Parathyroid adenoma (tissue), 2 donors: ENCODE results near the gene TENM4.

Experiments used
- H2AFZ ChIP-seq: fragments of 300-600 bp; sonication (generic); one replicate; pipeline ENCODE4 v1.7.0; 2017; ENCODE audit warnings: antibody characterized with exemption, mild to moderate bottlenecking
- H3K27ac ChIP-seq: fragments of 300-600 bp; sonication (generic); one replicate; pipeline ENCODE4 v1.7.0; 2017
- H3K27me3 ChIP-seq: fragments of 300-600 bp; sonication (generic); one replicate; pipeline ENCODE4 v1.7.0; 2017; ENCODE audit warnings: low read length; ENCODE audit not compliant: control insufficient read depth, insufficient read depth
- H3K36me3 ChIP-seq: fragments of 300-600 bp; sonication (generic); one replicate; pipeline ENCODE4 v1.7.0; 2017; ENCODE audit warnings: low read length; ENCODE audit not compliant: control insufficient read depth, insufficient read depth
- H3K4me1 ChIP-seq: fragments of 300-600 bp; sonication (generic); one replicate; pipeline ENCODE4 v1.7.0; 2017; ENCODE audit warnings: control low read depth
- H3K4me2 ChIP-seq: fragments of 300-600 bp; sonication (generic); one replicate; pipeline ENCODE4 v1.7.0; 2017; ENCODE audit warnings: low read length
- H3K4me3 ChIP-seq: fragments of 300-600 bp; sonication (generic); one replicate; pipeline ENCODE4 v1.7.0; 2017; ENCODE audit warnings: low read depth, low read length
- H3K79me2 ChIP-seq: fragments of 300-600 bp; sonication (generic); one replicate; pipeline ENCODE4 v1.7.0; 2017; ENCODE audit warnings: control low read depth
- H3K9ac ChIP-seq: fragments of 300-600 bp; sonication (generic); one replicate; pipeline ENCODE4 v1.7.0; 2017; ENCODE audit warnings: mild to moderate bottlenecking
- H3K9me3 ChIP-seq: fragments of 300-600 bp; sonication (generic); one replicate; pipeline ENCODE4 v1.7.0; 2017; ENCODE audit warnings: low read length; ENCODE audit not compliant: control insufficient read depth
- TF ChIP-seq, protein P1 (sequence below): fragments of 300-600 bp; sonication (generic); IDR thresholded peaks from one replicate; pipeline ENCODE4 v1.7.0; 2017; ENCODE audit warnings: antibody characterized with exemption, mild to moderate bottlenecking
- donor health status: primary hyperparathyroidism.

The TENM4 gene

DNA sequence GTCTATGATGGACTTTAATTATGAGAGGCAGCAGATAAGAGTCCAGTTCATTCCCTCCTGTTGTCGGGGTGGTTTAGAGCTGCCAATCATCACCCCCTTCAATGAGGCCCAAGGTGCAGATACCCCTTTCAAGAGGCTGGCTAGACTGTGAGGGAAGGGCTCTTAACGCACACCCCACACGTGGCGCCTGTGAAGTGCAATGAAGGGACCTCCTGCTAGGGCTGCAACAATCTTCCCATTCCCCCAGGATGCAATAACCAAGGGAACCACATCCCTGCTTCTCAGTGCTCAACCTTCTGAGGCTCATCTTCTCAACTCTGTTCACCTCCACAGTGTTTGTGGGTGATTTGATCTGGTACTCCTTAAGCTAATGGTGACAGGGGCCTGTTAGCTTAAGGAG, 19.0 kb downstream of the TENM4 start:
- no peak overlapping the region for H3K4me2 ChIP-seq
- no peaks in the 10 kb centered on the region for H3K27me3 ChIP-seq
- H3K36me3 ChIP-seq = no peaks in the 10 kb centered on the region
- H2AFZ ChIP-seq = no peak overlapping the region
- TF ChIP-seq, protein P1, sequence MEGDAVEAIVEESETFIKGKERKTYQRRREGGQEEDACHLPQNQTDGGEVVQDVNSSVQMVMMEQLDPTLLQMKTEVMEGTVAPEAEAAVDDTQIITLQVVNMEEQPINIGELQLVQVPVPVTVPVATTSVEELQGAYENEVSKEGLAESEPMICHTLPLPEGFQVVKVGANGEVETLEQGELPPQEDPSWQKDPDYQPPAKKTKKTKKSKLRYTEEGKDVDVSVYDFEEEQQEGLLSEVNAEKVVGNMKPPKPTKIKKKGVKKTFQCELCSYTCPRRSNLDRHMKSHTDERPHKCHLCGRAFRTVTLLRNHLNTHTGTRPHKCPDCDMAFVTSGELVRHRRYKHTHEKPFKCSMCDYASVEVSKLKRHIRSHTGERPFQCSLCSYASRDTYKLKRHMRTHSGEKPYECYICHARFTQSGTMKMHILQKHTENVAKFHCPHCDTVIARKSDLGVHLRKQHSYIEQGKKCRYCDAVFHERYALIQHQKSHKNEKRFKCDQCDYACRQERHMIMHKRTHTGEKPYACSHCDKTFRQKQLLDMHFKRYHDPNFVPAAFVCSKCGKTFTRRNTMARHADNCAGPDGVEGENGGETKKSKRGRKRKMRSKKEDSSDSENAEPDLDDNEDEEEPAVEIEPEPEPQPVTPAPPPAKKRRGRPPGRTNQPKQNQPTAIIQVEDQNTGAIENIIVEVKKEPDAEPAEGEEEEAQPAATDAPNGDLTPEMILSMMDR = no peak
- no peak overlapping the region for H3K27ac ChIP-seq
- H3K4me3 ChIP-seq = no peak overlapping the region
- no peaks in the 10 kb centered on the region for H3K79me2 ChIP-seq
- no peaks in the 10 kb centered on the region for H3K4me1 ChIP-seq
- no peaks in the 10 kb centered on the region for H3K9me3 ChIP-seq
- H3K9ac ChIP-seq = no peak overlapping the region

- Histone ChIP-seq H3K27me3 (no peaks in the 10 kb centered on the region), H3K9me3 (no peaks in the 10 kb centered on the region), H3K4me2 (no peak overlapping the region), H3K4me3 (no peak overlapping the region), H3K79me2 (no peaks in the 10 kb centered on the region), H3K36me3 (no peaks in the 10 kb centered on the region), H3K27ac (no peak overlapping the region), H3K9ac (no peak overlapping the region), H3K4me1 (no peaks in the 10 kb centered on the region), H2AFZ (no peak overlapping the region)
- TF ChIP-seq, protein P1 = no peak
These were observed 21.7 kb downstream of the TENM4 start for GRCh38 chr11:79419120-79419519.

DNA sequence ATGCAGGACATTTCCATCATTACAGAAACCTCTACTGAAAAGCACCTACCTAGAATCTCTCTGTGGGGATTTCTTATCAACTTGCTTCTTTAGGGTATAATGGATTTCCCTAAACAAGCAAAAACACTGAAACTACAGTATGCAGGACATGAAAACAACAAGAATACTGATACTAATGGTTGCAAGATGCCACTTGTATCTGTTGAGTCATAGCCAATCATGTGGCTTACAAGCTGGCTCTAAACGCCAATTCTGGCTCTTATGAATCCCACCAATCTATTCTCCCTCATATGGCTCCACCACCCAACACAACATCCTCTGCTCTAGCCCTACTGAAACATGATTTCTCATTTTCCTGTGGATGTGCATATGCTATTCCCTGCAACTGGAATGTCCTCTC, 22.6 kb downstream of the TENM4 start:
- no peaks in the 10 kb centered on the region for H3K4me1 ChIP-seq
- H3K79me2 ChIP-seq = no peaks in the 10 kb centered on the region
- H3K4me2 ChIP-seq = no peak overlapping the region
- no peak overlapping the region for H2AFZ ChIP-seq
- H3K27me3 ChIP-seq = no peaks in the 10 kb centered on the region
- H3K27ac ChIP-seq = no peak overlapping the region
- no peaks in the 10 kb centered on the region for H3K36me3 ChIP-seq
- H3K4me3 ChIP-seq = no peak overlapping the region
- TF ChIP-seq, protein P1 = no peak
- no peak overlapping the region for H3K9ac ChIP-seq
- H3K9me3 ChIP-seq = no peaks in the 10 kb centered on the region

DNA sequence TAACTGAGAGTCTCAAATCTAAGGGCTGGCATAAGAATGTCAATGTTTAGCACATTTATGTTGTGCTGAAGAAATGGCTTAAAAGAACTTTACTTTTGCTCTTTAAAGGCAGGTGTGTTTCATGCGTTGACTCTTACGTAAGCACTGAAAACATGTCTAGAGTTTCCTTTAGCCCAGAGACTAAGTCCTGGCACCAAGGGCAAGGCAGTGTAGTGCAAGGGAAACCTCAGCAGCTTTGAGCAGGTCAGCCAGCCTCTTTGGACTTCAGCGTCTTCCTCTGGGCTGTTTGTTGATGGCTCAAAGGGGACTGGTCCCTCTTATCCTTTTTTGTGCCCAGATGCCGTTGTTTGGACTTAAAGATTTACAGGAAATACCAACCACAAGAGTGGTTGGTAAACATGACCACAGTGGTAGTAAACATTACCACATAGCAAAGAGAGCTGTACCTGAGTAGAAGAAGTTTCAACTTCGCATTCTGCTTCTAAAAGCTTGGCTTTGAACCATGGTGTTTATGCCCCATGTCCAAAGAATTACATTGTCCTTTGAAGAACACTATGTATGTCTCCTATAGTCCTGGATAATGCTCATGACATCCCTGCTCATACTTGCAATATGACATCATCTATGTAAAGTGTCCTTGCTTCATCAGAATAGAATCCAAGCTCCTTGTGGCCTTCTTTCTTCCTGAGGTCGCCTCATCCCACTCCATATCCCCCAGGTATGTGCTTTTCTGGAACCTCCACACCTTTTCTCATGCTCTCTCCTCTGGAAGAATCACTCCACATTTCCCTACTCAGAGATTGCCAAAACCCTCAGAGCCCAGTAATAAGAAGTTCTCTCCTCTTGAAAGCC, 23.5 kb downstream of the TENM4 start:
- H3K9me3 ChIP-seq = no peaks in the 10 kb centered on the region
- H3K27ac ChIP-seq = no peak overlapping the region
- no peaks in the 10 kb centered on the region for H3K27me3 ChIP-seq
- no peak overlapping the region for H3K4me3 ChIP-seq
- H3K4me2 ChIP-seq = no peak overlapping the region
- H3K79me2 ChIP-seq = no peaks in the 10 kb centered on the region
- no peaks in the 10 kb centered on the region for H3K36me3 ChIP-seq
- TF ChIP-seq, protein P1 = no peak
- no peak overlapping the region for H3K9ac ChIP-seq
- no peak overlapping the region for H2AFZ ChIP-seq
- H3K4me1 ChIP-seq = no peaks in the 10 kb centered on the region

- no peak overlapping the region for H3K4me2 ChIP-seq
- H3K9ac ChIP-seq = no peak overlapping the region
- H3K79me2 ChIP-seq = no peaks in the 10 kb centered on the region
- no peaks in the 10 kb centered on the region for H3K9me3 ChIP-seq
- no peaks in the 10 kb centered on the region for H3K36me3 ChIP-seq
- no peaks in the 10 kb centered on the region for H3K4me1 ChIP-seq
- H3K27me3 ChIP-seq = no peaks in the 10 kb centered on the region
- H2AFZ ChIP-seq = no peak overlapping the region
- H3K4me3 ChIP-seq = no peak overlapping the region
- H3K27ac ChIP-seq = no peak overlapping the region
- TF ChIP-seq, protein P1 = no peak
These were observed 24.9 kb downstream of the TENM4 start for GRCh38 chr11:79415912-79416311.
